Uterus (tissue), 2 donors: ENCODE data around the gene GNA14.

Experiments
- POLR2A ChIP-seq, 2 donors: fragments of 450-650 bp; IDR thresholded peaks; one replicate each; pipeline ENCODE4 v1.6.1; 2016; ENCODE audit warnings: antibody characterized with exemption in 2 of 2, mild to moderate bottlenecking in 1 of 2, moderate library complexity in 1 of 2
- TF ChIP-seq, protein P1 (sequence below), 4 experiments: fragments of 200-600 bp in 2 of 4; fragments of 450-650 bp in 2 of 4; sonication (generic) in 2 of 4; IDR thresholded peaks; one replicate each; pipeline ENCODE4 v1.5.1; 2016 to 2019; ENCODE audit warnings: antibody characterized with exemption in 4 of 4, mild to moderate bottlenecking in 2 of 4, moderate library complexity in 1 of 4

DNA sequence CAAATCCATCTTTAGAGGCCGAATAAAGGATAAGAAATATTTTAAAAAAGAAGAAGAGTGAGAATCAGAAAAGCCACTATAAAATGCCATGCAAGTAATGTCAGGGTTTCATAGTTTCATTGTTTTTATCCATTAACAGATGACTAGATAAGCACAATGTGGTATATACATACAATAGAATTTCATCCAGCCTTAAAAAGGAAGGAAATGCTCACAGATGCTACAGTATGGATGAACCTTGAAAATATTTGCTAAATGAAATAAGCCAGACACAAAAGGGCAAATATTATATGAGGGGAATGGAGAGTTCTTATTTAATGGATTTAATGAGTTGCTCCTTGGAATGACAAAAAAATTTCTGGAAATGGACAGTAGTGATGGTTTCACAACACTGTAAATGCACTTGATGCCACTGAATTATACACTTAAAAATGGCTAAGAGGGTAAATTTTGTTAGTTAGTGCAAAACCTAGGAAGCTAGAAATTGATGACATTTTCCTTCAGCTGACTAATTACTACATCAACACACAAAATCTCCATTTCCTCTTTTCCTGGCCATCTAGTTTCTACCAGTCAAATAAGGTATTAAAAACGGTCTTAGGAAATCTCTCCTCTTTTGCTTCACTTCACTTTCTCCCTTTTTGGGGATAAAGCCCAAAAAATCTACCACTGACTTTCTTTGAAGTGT, 86.6 kb downstream of the GNA14 start:
- no peak for TF ChIP-seq POLR2A (IDR thresholded peaks at IDR 0.05)
- TF ChIP-seq, protein P1, sequence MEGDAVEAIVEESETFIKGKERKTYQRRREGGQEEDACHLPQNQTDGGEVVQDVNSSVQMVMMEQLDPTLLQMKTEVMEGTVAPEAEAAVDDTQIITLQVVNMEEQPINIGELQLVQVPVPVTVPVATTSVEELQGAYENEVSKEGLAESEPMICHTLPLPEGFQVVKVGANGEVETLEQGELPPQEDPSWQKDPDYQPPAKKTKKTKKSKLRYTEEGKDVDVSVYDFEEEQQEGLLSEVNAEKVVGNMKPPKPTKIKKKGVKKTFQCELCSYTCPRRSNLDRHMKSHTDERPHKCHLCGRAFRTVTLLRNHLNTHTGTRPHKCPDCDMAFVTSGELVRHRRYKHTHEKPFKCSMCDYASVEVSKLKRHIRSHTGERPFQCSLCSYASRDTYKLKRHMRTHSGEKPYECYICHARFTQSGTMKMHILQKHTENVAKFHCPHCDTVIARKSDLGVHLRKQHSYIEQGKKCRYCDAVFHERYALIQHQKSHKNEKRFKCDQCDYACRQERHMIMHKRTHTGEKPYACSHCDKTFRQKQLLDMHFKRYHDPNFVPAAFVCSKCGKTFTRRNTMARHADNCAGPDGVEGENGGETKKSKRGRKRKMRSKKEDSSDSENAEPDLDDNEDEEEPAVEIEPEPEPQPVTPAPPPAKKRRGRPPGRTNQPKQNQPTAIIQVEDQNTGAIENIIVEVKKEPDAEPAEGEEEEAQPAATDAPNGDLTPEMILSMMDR (IDR thresholded peaks at IDR 0.05) = no peak
